SK-N-MC (cell line): ENCODE results near the gene FOS.

Experiments used
- DNase-seq: peaks from one replicate; pipeline ENCODE4 v3.0.0-alpha.2; 2011; ENCODE audit warnings: low read depth, low spot score
- H3K27ac ChIP-seq: fragments of 200-600 bp; sonication (generic); 2 replicates; pipeline ENCODE4 v1.5.1; 2016; ENCODE audit warnings: mixed run types
- H3K36me3 ChIP-seq: fragments of 200-600 bp; sonication (generic); 2 replicates; pipeline ENCODE4 v1.6.1; 2017; ENCODE audit warnings: antibody characterized with exemption, low read length, mixed read lengths; ENCODE audit not compliant: insufficient read depth
- H3K4me3 ChIP-seq: fragments of 200-600 bp; sonication (generic); 2 replicates; pipeline ENCODE4 v1.5.1; 2016
- H3K9ac ChIP-seq: fragments of 200-600 bp; sonication (generic); 2 replicates; pipeline ENCODE4 v1.8.0; 2017; ENCODE audit warnings: mixed run types, mixed read lengths; ENCODE audit not compliant: insufficient read length
- H3K9me3 ChIP-seq: fragments of 200-600 bp; sonication (generic); 2 replicates; pipeline ENCODE4 v1.6.1; 2017; ENCODE audit warnings: low read depth, mild to moderate bottlenecking, antibody characterized with exemption, low read length, moderate library complexity, mixed read lengths
- EZH2 ChIP-seq: fragments of 200-600 bp; sonication (generic); IDR thresholded peaks from one replicate; pipeline ENCODE4 v1.6.1; 2017; ENCODE audit warnings: antibody characterized with exemption
- FOXP2 ChIP-seq: optimal IDR thresholded peaks from 2 replicates; pipeline ENCODE3; 2011; ENCODE audit warnings: mild to moderate bottlenecking, moderate library complexity; ENCODE audit not compliant: insufficient read depth; ENCODE audit errors: extremely low read length, control extremely low read depth
- POLR2AphosphoS5 ChIP-seq: IDR thresholded peaks from 2 replicates; pipeline ENCODE4 v1.6.1; 2012; ENCODE audit warnings: mild to moderate bottlenecking, low read depth, low read length, borderline replicate concordance

Gene FOS

GRCh38 chr14:75249251-75249957, 29.2 kb upstream of the FOS start:
- DNase-seq, result no peak
- TF ChIP-seq EZH2 (no peak), FOXP2 (no peak), POLR2AphosphoS5 (no peak)
- Histone ChIP-seq H3K27ac (peak overlapping the region; percentile 62), H3K4me3 (no peak overlapping the region), H3K9ac (no peak overlapping the region), H3K36me3 (no peaks in the 10 kb centered on the region), H3K9me3 (no peaks in the 10 kb centered on the region)

DNA sequence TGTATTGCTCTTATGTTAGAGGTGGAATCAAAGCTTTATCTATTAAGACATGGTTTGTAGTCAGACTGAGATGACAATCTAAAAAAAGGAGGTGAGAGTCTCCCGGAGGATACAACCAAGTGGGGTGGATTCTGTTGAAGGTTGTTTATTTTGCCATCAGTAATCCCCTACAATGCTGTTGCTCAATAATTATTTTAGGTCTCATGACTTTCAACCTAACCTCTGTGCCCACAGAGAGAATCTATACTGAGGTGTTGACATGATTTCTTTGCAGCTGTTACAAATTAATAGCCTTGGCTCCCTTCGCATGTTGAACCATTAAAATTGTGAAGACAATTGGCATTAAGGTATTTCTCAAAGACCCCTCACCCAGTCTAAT, 28.7 kb upstream of the FOS start:
- Histone ChIP-seq H3K4me3 (no peak overlapping the region), H3K27ac (peak overlapping the region; percentile 62), H3K36me3 (no peaks in the 10 kb centered on the region), H3K9me3 (no peaks in the 10 kb centered on the region), H3K9ac (no peak overlapping the region)
- TF ChIP-seq EZH2 (no peak), FOXP2 (no peak), POLR2AphosphoS5 (no peak)
- DNase-seq, result no peak

GRCh38 chr14:75250800-75251199, 27.8 kb upstream of the FOS start:
- no peaks in the 10 kb centered on the region for H3K9me3 ChIP-seq
- H3K36me3 ChIP-seq, result no peaks in the 10 kb centered on the region
- TF ChIP-seq POLR2AphosphoS5 (no peak), FOXP2 (no peak), EZH2 (no peak)
- no peak overlapping the region for H3K27ac ChIP-seq
- no peak for DNase-seq
- H3K9ac ChIP-seq, result no peak overlapping the region
- H3K4me3 ChIP-seq, result no peak overlapping the region

GRCh38 chr14:75252254-75252837, 26.3 kb upstream of the FOS start:
- TF ChIP-seq POLR2AphosphoS5, result no peak
- no peak for TF ChIP-seq EZH2
- TF ChIP-seq FOXP2, result no peak
- DNase-seq, result no peak
- no peaks in the 10 kb centered on the region for H3K9me3 ChIP-seq
- no peaks in the 10 kb centered on the region for H3K36me3 ChIP-seq
- no peak overlapping the region for H3K9ac ChIP-seq
- H3K27ac ChIP-seq, result 0 out of 2 replicates have a peak overlapping the region, but pooled peaks have one; percentile 22
- H3K4me3 ChIP-seq, result no peak overlapping the region

- H3K9me3 ChIP-seq, result no peaks in the 10 kb centered on the region
- DNase-seq, result no peak
- H3K36me3 ChIP-seq, result no peaks in the 10 kb centered on the region
- H3K9ac ChIP-seq, result no peak overlapping the region
- peak overlapping the region; percentile 92 for H3K27ac ChIP-seq
- H3K4me3 ChIP-seq, result no peak overlapping the region
- TF ChIP-seq EZH2, result no peak
These were observed 24.2 kb upstream of the FOS start for GRCh38 chr14:75254381-75254822.

DNA sequence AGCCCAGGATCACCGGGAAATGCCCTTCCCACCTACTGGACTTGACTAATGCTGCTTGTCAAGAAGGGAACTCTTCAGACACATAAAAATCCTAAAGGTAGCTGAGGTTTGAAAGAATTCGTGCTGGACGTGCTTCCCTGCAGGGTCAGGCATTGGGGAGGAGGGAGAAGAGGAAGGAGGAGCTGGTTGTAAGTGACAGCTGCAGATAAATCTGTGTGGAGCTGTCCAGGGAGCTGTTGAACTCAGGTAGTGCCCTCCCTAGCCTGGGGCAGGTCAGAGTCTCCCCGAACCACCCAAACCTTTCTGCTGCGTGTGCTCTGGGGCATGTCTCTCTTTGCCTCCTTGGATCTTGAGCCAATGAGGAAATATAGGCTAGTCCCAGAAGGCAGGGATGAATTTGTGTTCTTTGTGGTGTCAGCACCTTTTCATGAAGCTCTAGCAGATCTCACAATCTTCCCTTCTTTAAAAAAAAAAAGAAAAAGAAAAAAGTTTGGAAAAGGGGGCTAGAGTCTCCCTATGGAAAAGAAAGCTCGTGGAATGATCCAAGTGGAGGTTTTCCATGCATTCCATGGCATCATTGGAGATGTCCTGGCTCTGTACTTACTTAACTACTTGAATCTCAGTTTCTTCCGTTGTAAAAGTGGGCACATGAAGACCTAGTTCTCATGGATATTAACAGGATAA, 23.6 kb upstream of the FOS start:
- Histone ChIP-seq H3K27ac (peak overlapping the region; percentile 92), H3K9ac (no peak overlapping the region), H3K4me3 (no peak overlapping the region), H3K9me3 (no peaks in the 10 kb centered on the region), H3K36me3 (no peaks in the 10 kb centered on the region)
- DNase-seq, result no peak
- TF ChIP-seq POLR2AphosphoS5 (no peak), EZH2 (no peak), FOXP2 (no peak)

DNA sequence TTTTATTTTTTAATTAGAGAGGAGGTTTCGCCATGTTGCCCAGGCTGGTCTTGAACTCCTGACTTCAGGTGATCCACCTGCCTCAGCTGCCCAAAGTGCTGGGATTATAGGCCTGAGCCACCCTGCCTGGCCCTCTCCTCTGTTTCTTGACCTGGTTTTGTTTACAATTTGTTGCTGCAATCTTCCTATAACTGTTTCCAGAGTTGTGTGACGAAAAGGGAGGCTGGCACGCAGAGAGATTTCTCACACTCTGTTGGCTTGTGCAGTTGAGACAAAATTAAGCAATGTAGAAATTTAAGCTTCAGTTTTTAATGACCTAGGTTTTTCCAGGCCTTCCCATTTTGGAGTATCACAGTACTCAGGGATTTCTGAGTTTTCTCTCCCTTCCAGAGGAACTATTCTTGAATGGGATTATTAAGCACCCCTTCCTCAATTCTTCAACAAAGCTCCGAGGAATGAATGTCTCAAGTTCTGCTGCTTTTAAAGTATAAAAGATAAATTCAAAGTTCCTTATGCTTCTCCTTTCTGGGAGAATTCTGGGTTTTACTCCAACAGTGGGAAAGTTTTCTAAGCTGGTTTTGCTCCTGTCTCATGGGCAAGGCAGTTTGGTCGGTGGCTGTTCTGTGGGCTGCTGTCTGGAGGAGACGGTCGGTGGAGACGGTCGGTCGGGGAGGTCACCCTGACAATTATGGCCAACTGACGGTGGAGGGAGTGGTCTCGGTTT, 20.4 kb upstream of the FOS start:
- Histone ChIP-seq H3K9me3 (no peaks in the 10 kb centered on the region), H3K9ac (peak overlapping the region; percentile 89), H3K36me3 (no peaks in the 10 kb centered on the region), H3K27ac (peak overlapping the region; percentile 99), H3K4me3 (peak overlapping the region; percentile 73)
- no peak for DNase-seq
- TF ChIP-seq POLR2AphosphoS5 (no peak), EZH2 (no peak), FOXP2 (no peak)
